ENCODE measurements around the gene ETS1. TPM values are rescaled to one million over a fixed set of nuclear protein-coding genes. Genes with fewer than 3 reads are reported as not detected.
"Not testable (repeated sequence)": the region's sequence is repeated elsewhere in the genome, so short reads cannot be mapped to it uniquely, and the experiment has no call there.

Gene ETS1
- total RNA-seq, 3 donors from 2014 or later (not counting 1 experiment from before 2014, with no cell fraction given) = 532 to 684 (median 589) TPM

- ATAC-seq (no peak), DNase-seq (no peak)
- no peaks in the 10 kb centered on the region for H3K9me3 ChIP-seq (ENCODE audit: control insufficient read depth, insufficient read depth, low read length)
- intact Hi-C loops (cut with micrococcal nuclease) = no loop called here
- TF ChIP-seq, protein P1, sequence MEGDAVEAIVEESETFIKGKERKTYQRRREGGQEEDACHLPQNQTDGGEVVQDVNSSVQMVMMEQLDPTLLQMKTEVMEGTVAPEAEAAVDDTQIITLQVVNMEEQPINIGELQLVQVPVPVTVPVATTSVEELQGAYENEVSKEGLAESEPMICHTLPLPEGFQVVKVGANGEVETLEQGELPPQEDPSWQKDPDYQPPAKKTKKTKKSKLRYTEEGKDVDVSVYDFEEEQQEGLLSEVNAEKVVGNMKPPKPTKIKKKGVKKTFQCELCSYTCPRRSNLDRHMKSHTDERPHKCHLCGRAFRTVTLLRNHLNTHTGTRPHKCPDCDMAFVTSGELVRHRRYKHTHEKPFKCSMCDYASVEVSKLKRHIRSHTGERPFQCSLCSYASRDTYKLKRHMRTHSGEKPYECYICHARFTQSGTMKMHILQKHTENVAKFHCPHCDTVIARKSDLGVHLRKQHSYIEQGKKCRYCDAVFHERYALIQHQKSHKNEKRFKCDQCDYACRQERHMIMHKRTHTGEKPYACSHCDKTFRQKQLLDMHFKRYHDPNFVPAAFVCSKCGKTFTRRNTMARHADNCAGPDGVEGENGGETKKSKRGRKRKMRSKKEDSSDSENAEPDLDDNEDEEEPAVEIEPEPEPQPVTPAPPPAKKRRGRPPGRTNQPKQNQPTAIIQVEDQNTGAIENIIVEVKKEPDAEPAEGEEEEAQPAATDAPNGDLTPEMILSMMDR (IDR thresholded peaks at IDR 0.05) = no peak
- peaks cover 18% of the 10 kb centered on the region for H3K36me3 Mint-ChIP-seq
- 92% methylated on average over 25 of the region's 26 CpGs for WGBS (ENCODE audit: insufficient coverage)
- no peaks in the 10 kb centered on the region for H3K9me3 Mint-ChIP-seq
- H3K4me3 Mint-ChIP-seq = no peak overlapping the region
- peaks cover 51 to 57% of the 10 kb centered on the region in 2 donors for H3K4me1 Mint-ChIP-seq
- no peaks in the 10 kb centered on the region for H3K27me3 Mint-ChIP-seq (ENCODE audit: low read depth in 2 of 2)
- no peak overlapping the region for H3K27ac ChIP-seq (ENCODE audit: low read length)
- H3K4me1 ChIP-seq (ENCODE audit: control insufficient read depth, insufficient read depth, low read length) = peaks cover 9% of the 10 kb centered on the region
- peak overlapping the region; percentile 98 to 99 for H3K27ac Mint-ChIP-seq
- H3K36me3 ChIP-seq (ENCODE audit: control insufficient read depth, insufficient read depth, low read length) = peaks cover 21% of the 10 kb centered on the region
- H3K27me3 ChIP-seq (ENCODE audit: control insufficient read depth, insufficient read depth, low read length) = no peaks in the 10 kb centered on the region
- H3K4me3 ChIP-seq (ENCODE audit: low read length) = no peak overlapping the region
Observed at GRCh38 chr11:128451652-128452470, 135.5 kb downstream of the ETS1 start.

DNA sequence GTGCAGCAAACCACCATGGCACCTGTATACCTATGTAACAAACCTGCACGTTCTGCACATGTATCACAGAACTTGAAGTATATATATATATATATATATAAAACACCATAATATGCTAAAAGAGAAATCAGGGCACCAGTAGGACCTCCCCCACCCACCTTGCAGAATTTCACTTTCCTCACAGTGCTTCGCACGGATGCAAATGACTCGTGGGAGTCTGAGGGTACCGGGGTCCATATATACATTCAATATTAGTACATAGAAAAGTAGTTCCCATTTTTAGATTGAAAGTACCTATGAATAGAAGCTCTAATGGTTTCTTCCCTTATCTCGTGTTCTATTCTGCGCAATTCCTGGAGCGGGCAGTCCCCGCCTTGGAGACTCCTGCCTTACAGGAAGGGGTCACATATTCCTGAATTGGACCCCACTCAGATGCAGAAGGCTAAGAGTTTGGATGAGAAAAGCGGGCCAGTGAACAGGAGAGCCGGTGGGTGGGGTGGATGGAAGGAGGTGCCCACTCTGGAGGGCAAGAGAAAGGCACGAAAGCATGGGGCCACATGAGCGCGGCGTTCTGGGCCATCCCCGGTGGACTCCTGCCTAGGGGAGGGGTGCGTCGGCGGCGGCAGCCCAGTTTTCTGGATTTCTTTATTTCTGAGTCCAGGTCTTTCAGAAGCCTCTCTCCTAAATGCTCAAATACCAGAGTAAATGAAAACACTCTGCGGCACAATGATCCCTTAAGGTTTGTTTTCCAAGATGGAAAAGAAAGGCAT is 136.3 kb downstream of the ETS1 start:
- H3K27me3 Mint-ChIP-seq (ENCODE audit: low read depth in 2 of 2) = no peaks in the 10 kb centered on the region

GRCh38 chr11:128450425-128450824 is 136.9 kb downstream of the ETS1 start:
- DNase-seq; H3K4me3 ChIP-seq (ENCODE audit: low read length); H3K36me3 Mint-ChIP-seq; H3K4me1 ChIP-seq (ENCODE audit: control insufficient read depth, insufficient read depth, low read length); H3K27me3 Mint-ChIP-seq (ENCODE audit: low read depth in 2 of 2); H3K4me3 Mint-ChIP-seq; ATAC-seq; H3K9me3 ChIP-seq (ENCODE audit: control insufficient read depth, insufficient read depth, low read length); H3K9me3 Mint-ChIP-seq; intact Hi-C loops (cut with micrococcal nuclease); H3K36me3 ChIP-seq (ENCODE audit: control insufficient read depth, insufficient read depth, low read length); H3K27ac ChIP-seq (ENCODE audit: low read length); H3K27ac Mint-ChIP-seq; H3K27me3 ChIP-seq (ENCODE audit: control insufficient read depth, insufficient read depth, low read length): not testable (repeated sequence)
- H3K4me1 Mint-ChIP-seq = peaks cover 48% of the 10 kb centered on the region in 2 donors
- WGBS (ENCODE audit: insufficient coverage) = 95% methylated on average over 2 of the region's 4 CpGs

More for the DNA sequence above, 136.3 kb downstream of the ETS1 start:
- DNase-seq = no peak
- Mint-ChIP-seq H3K4me1 (peaks cover 51 to 55% of the 10 kb centered on the region in 2 donors), H3K27ac (no peak overlapping the region), H3K9me3 (no peaks in the 10 kb centered on the region), H3K36me3 (peaks cover 11% of the 10 kb centered on the region), H3K4me3 (no peak overlapping the region)
- H3K27me3 ChIP-seq (ENCODE audit: control insufficient read depth, insufficient read depth, low read length) = no peaks in the 10 kb centered on the region
- no peak overlapping the region for H3K27ac ChIP-seq (ENCODE audit: low read length)
- no peak overlapping the region for H3K4me3 ChIP-seq (ENCODE audit: low read length)
- H3K4me1 ChIP-seq (ENCODE audit: control insufficient read depth, insufficient read depth, low read length) = peaks cover 9% of the 10 kb centered on the region
- H3K36me3 ChIP-seq (ENCODE audit: control insufficient read depth, insufficient read depth, low read length) = peaks cover 13% of the 10 kb centered on the region
- 97% methylated on average over 16 of the region's 21 CpGs for WGBS (ENCODE audit: insufficient coverage)
- no peak for ATAC-seq
- TF ChIP-seq, protein P1 (IDR thresholded peaks at IDR 0.05) = no peak
- intact Hi-C loops (cut with micrococcal nuclease) = no loop called here
- H3K9me3 ChIP-seq (ENCODE audit: control insufficient read depth, insufficient read depth, low read length) = no peaks in the 10 kb centered on the region
